Stomach smooth muscle (tissue), 2 donors: Measurements from ENCODE around the gene POFUT1.

Experiments
- H3K27ac ChIP-seq: one replicate; pipeline ENCODE4 v1.7.0; 2013; ENCODE audit warnings: mild to moderate bottlenecking, low read length, inconsistent platforms
- H3K27me3 ChIP-seq, 2 donors: one replicate each; pipeline ENCODE4 v1.7.0; 2013; ENCODE audit warnings: low read length in 2 of 2; ENCODE audit not compliant: insufficient read depth in 2 of 2, control insufficient read depth in 1 of 2
- H3K36me3 ChIP-seq, 2 donors: one replicate each; pipeline ENCODE4 v1.7.0; 2013; ENCODE audit warnings: low read length in 2 of 2; ENCODE audit not compliant: control insufficient read depth in 2 of 2, insufficient read depth in 2 of 2
- H3K4me1 ChIP-seq: one replicate; pipeline ENCODE4 v1.7.0; 2013; ENCODE audit warnings: low read length; ENCODE audit not compliant: control insufficient read depth, insufficient read depth
- H3K4me3 ChIP-seq, 2 donors: one replicate each; pipeline ENCODE4 v1.7.0; 2013; ENCODE audit warnings: low read length in 2 of 2
- H3K9ac ChIP-seq, 2 donors: one replicate each; pipeline ENCODE4 v1.7.0; 2013; ENCODE audit warnings: low read length in 2 of 2, mild to moderate bottlenecking in 1 of 2
- H3K9me3 ChIP-seq, 2 donors: one replicate each; pipeline ENCODE4 v1.7.0; 2013; ENCODE audit warnings: low read length in 2 of 2; ENCODE audit not compliant: control insufficient read depth in 2 of 2
- donor health status: healthy.
- donor health status: Pancreatic carcinoma.

Gene POFUT1

GRCh38 chr20:32207626-32208498 lies at the start of gene POFUT1, which contains the start of gene PLAGL2:
Gene POFUT1, plus strand, starts transcription at chr20:32207880. Its CDS starts 62 bp downstream, at chr20:32207942.
Gene PLAGL2, minus strand, starts transcription at chr20:32207743. Its CDS starts 5,565 bp downstream, at chr20:32202178.
- no peaks in the 10 kb centered on the region for H3K9me3 ChIP-seq
- H3K27me3 ChIP-seq = no peaks in the 10 kb centered on the region
- peaks cover 12 to 16% of the 10 kb centered on the region in 2 donors for H3K36me3 ChIP-seq
- H3K4me1 ChIP-seq = peaks cover 51% of the 10 kb centered on the region
- H3K9ac ChIP-seq = peak within 1 kb of the TSS; percentile 97 to 99
- peak within 1 kb of the TSS; percentile 70 for H3K27ac ChIP-seq
- peak within 1 kb of the TSS; percentile 99 to 100 for H3K4me3 ChIP-seq

GRCh38 chr20:32158351-32158750 lies 49.3 kb upstream of the POFUT1 start:
- Histone ChIP-seq H3K9me3 (no peaks in the 10 kb centered on the region), H3K36me3 (peaks cover 48 to 54% of the 10 kb centered on the region in 2 donors), H3K9ac (no peak overlapping the region), H3K27me3 (no peaks in the 10 kb centered on the region), H3K4me3 (no peak overlapping the region), H3K4me1 (peaks cover 3% of the 10 kb centered on the region), H3K27ac (no peak overlapping the region)

GRCh38 chr20:32158943-32159660 lies 48.6 kb upstream of the POFUT1 start:
- H3K9me3 ChIP-seq = no peaks in the 10 kb centered on the region
- H3K36me3 ChIP-seq = peaks cover 45 to 52% of the 10 kb centered on the region in 2 donors
- H3K4me3 ChIP-seq = no peak overlapping the region
- H3K4me1 ChIP-seq = peaks cover 3% of the 10 kb centered on the region
- H3K9ac ChIP-seq = no peak overlapping the region
- H3K27me3 ChIP-seq = no peaks in the 10 kb centered on the region
- no peak overlapping the region for H3K27ac ChIP-seq

GRCh38 chr20:32159766-32160221 lies 47.9 kb upstream of the POFUT1 start:
- Histone ChIP-seq H3K27ac (no peak overlapping the region), H3K9me3 (no peaks in the 10 kb centered on the region), H3K36me3 (peaks cover 50 to 55% of the 10 kb centered on the region in 2 donors), H3K27me3 (no peaks in the 10 kb centered on the region), H3K9ac (no peak overlapping the region), H3K4me3 (no peak overlapping the region), H3K4me1 (peaks cover 3% of the 10 kb centered on the region)

- Histone ChIP-seq H3K4me1 (peaks cover 3% of the 10 kb centered on the region), H3K9me3 (no peaks in the 10 kb centered on the region), H3K36me3 (peaks cover 54 to 55% of the 10 kb centered on the region in 2 donors), H3K27ac (no peak overlapping the region), H3K27me3 (no peaks in the 10 kb centered on the region), H3K4me3 (no peak overlapping the region), H3K9ac (no peak overlapping the region)
Measured at GRCh38 chr20:32160341-32160740, 47.3 kb upstream of the POFUT1 start.

- Histone ChIP-seq H3K27me3 (no peaks in the 10 kb centered on the region), H3K9me3 (no peaks in the 10 kb centered on the region), H3K4me1 (no peaks in the 10 kb centered on the region), H3K9ac (no peak overlapping the region), H3K36me3 (peaks cover 60 to 63% of the 10 kb centered on the region in 2 donors), H3K4me3 (no peak overlapping the region), H3K27ac (no peak overlapping the region)
Measured at GRCh38 chr20:32162351-32162750, 45.3 kb upstream of the POFUT1 start.

GRCh38 chr20:32163951-32164350 lies 43.7 kb upstream of the POFUT1 start:
- H3K4me1 ChIP-seq = no peaks in the 10 kb centered on the region
- no peaks in the 10 kb centered on the region for H3K9me3 ChIP-seq
- H3K27me3 ChIP-seq = no peaks in the 10 kb centered on the region
- no peak overlapping the region for H3K27ac ChIP-seq
- H3K4me3 ChIP-seq = no peak overlapping the region
- H3K9ac ChIP-seq = no peak overlapping the region
- peaks cover 51 to 53% of the 10 kb centered on the region in 2 donors for H3K36me3 ChIP-seq

GRCh38 chr20:32164984-32165735 lies 42.5 kb upstream of the POFUT1 start:
- Histone ChIP-seq H3K27ac (no peak overlapping the region), H3K9ac (no peak overlapping the region), H3K36me3 (peaks cover 40 to 41% of the 10 kb centered on the region in 2 donors), H3K9me3 (no peaks in the 10 kb centered on the region), H3K27me3 (no peaks in the 10 kb centered on the region), H3K4me1 (no peaks in the 10 kb centered on the region), H3K4me3 (no peak overlapping the region)

GRCh38 chr20:32165836-32166545 lies 41.7 kb upstream of the POFUT1 start:
- Histone ChIP-seq H3K4me1 (no peaks in the 10 kb centered on the region), H3K9ac (no peak overlapping the region), H3K27me3 (no peaks in the 10 kb centered on the region), H3K9me3 (no peaks in the 10 kb centered on the region), H3K36me3 (peaks cover 36% of the 10 kb centered on the region in 2 donors), H3K4me3 (no peak overlapping the region), H3K27ac (no peak overlapping the region)

GRCh38 chr20:32167552-32167951 lies 40.1 kb upstream of the POFUT1 start:
- H3K4me3 ChIP-seq = no peak overlapping the region
- no peaks in the 10 kb centered on the region for H3K9me3 ChIP-seq
- no peak overlapping the region for H3K27ac ChIP-seq
- no peaks in the 10 kb centered on the region for H3K27me3 ChIP-seq
- H3K9ac ChIP-seq = no peak overlapping the region
- H3K36me3 ChIP-seq = peaks cover 22 to 23% of the 10 kb centered on the region in 2 donors
- no peaks in the 10 kb centered on the region for H3K4me1 ChIP-seq
